ENCODE results near the gene CFHR3. TPM values are rescaled to one million over a fixed set of nuclear protein-coding genes. Genes with fewer than 3 reads are reported as not detected.
"Not testable (repeated sequence)": the region's sequence is repeated elsewhere in the genome, so short reads cannot be mapped to it uniquely, and the experiment has no call there.

The CFHR3 gene
- total RNA-seq, 1 experiment from 2014 or later: not detected

- H2AFZ ChIP-seq (ENCODE audit: low read depth, low read length, poor library complexity, severe bottlenecking); H3K4me3 ChIP-seq (replicated peaks in 1 of 2; ENCODE audit: low read depth in 1 of 2, low read length in 2 of 2); CTCF ChIA-PET; RAD21 ChIA-PET (ENCODE audit: low non-redundant PET in 1 of 2, low total read pairs in 2 of 2, uncharacterized antibody in 2 of 2, unreplicated experiment in 2 of 2); POLR2A ChIA-PET; H3K9me2 ChIP-seq (ENCODE audit: insufficient read depth); H3K4me1 ChIP-seq (ENCODE audit: control insufficient read depth in 1 of 2, insufficient read depth in 2 of 2, low read length in 2 of 2); BruUV-seq (replicated peaks); H3K27ac ChIP-seq (ENCODE audit: low read depth, low read length); ATAC-seq; H3K9ac ChIP-seq (ENCODE audit: low read length); H3K9me3 ChIP-seq (ENCODE audit: control insufficient read depth in 1 of 2, insufficient read depth in 1 of 2, low read depth in 1 of 2, low read length in 2 of 2); H3K36me3 ChIP-seq (ENCODE audit: control insufficient read depth in 1 of 2, insufficient read depth in 2 of 2, low read length in 2 of 2); H3K79me2 ChIP-seq (ENCODE audit: insufficient read depth, low read length); H3K4me2 ChIP-seq (ENCODE audit: low read length); H4K20me1 ChIP-seq (ENCODE audit: insufficient read depth); intact Hi-C loops (cut with micrococcal nuclease); DNase-seq (ENCODE audit: low read depth, low spot score); H3K27me3 ChIP-seq (ENCODE audit: insufficient read depth, low read length): not testable (repeated sequence)
Measured at GRCh38 chr1:196794103-196794502, 19.5 kb downstream of the CFHR3 start.

DNA sequence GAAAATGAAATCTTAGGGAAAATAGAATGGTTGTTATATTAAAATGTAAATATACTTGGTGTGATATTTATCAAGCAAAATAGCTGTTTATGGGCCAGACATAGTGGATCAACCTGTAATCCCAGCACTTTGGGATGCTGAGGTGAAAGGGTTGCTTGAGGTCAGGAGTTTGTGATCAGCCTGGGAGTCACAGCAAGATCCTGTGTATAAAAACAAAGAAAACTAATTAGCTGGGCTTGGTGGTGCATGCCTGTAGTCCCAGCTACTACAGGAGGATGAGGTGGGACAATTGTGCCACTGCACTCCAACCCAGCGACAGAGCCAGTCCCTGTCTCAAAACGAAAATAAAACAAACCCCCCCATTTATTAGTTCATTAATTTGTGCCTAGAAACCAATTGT is 23.3 kb downstream of the CFHR3 start:
- no peaks in the 10 kb centered on the region for H3K36me3 ChIP-seq (ENCODE audit: control insufficient read depth in 1 of 2, insufficient read depth in 2 of 2, low read length in 2 of 2)
- H3K27me3 ChIP-seq (ENCODE audit: insufficient read depth, low read length): no peaks in the 10 kb centered on the region
- ChIA-PET POLR2A (no interaction called here), RAD21 (ENCODE audit: low non-redundant PET in 1 of 2, low total read pairs in 2 of 2, uncharacterized antibody in 2 of 2, unreplicated experiment in 2 of 2) (no interaction called here), CTCF (no interaction called here)
- no peak overlapping the region for H3K4me3 ChIP-seq (replicated peaks in 1 of 2; ENCODE audit: low read depth in 1 of 2, low read length in 2 of 2)
- TF ChIP-seq TCF7L2 (IDR thresholded peaks at IDR 0.05; ENCODE audit: borderline replicate concordance, extremely low read depth, insufficient read depth, insufficient read length): no peak
- no peak for TF ChIP-seq ELF1 (IDR thresholded peaks at IDR 0.05; ENCODE audit: borderline replicate concordance, low read depth)
- no peak for TF ChIP-seq SRF (IDR thresholded peaks at IDR 0.05; ENCODE audit: low read depth)
- TF ChIP-seq, protein P1, sequence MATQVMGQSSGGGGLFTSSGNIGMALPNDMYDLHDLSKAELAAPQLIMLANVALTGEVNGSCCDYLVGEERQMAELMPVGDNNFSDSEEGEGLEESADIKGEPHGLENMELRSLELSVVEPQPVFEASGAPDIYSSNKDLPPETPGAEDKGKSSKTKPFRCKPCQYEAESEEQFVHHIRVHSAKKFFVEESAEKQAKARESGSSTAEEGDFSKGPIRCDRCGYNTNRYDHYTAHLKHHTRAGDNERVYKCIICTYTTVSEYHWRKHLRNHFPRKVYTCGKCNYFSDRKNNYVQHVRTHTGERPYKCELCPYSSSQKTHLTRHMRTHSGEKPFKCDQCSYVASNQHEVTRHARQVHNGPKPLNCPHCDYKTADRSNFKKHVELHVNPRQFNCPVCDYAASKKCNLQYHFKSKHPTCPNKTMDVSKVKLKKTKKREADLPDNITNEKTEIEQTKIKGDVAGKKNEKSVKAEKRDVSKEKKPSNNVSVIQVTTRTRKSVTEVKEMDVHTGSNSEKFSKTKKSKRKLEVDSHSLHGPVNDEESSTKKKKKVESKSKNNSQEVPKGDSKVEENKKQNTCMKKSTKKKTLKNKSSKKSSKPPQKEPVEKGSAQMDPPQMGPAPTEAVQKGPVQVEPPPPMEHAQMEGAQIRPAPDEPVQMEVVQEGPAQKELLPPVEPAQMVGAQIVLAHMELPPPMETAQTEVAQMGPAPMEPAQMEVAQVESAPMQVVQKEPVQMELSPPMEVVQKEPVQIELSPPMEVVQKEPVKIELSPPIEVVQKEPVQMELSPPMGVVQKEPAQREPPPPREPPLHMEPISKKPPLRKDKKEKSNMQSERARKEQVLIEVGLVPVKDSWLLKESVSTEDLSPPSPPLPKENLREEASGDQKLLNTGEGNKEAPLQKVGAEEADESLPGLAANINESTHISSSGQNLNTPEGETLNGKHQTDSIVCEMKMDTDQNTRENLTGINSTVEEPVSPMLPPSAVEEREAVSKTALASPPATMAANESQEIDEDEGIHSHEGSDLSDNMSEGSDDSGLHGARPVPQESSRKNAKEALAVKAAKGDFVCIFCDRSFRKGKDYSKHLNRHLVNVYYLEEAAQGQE (IDR thresholded peaks at IDR 0.05; ENCODE audit: low read depth): no peak
- no peak for TF ChIP-seq POLR2AphosphoS5 (IDR thresholded peaks at IDR 0.05; ENCODE audit: low read depth, low read length)
- no peak for TF ChIP-seq ZFX (IDR thresholded peaks at IDR 0.05)
- no peak for TF ChIP-seq EGR1 (IDR thresholded peaks at IDR 0.05; ENCODE audit: low read depth)
- no peak for TF ChIP-seq FOSL1 (IDR thresholded peaks at IDR 0.05; ENCODE audit: low read depth)
- TF ChIP-seq ZNF274 (IDR thresholded peaks at IDR 0.05; ENCODE audit: low read depth, low read length): no peak
- no peak for TF ChIP-seq MAX (IDR thresholded peaks at IDR 0.05)
- H3K9ac ChIP-seq (ENCODE audit: low read length): no peak overlapping the region
- H4K20me1 ChIP-seq (ENCODE audit: insufficient read depth): no peaks in the 10 kb centered on the region
- intact Hi-C loops (cut with micrococcal nuclease): no loop called here
- no TSS peak for BruUV-seq (replicated peaks)
- no peak for ATAC-seq
- no peaks in the 10 kb centered on the region for H3K4me1 ChIP-seq (ENCODE audit: control insufficient read depth in 1 of 2, insufficient read depth in 2 of 2, low read length in 2 of 2)
- no peak for DNase-seq (ENCODE audit: low read depth, low spot score)
- no peak overlapping the region for H2AFZ ChIP-seq (ENCODE audit: low read depth, low read length, poor library complexity, severe bottlenecking)
- H3K79me2 ChIP-seq (ENCODE audit: insufficient read depth, low read length): no peaks in the 10 kb centered on the region
- H3K4me2 ChIP-seq (ENCODE audit: low read length): no peak overlapping the region
- no peak overlapping the region for H3K27ac ChIP-seq (ENCODE audit: low read depth, low read length)
- no peaks in the 10 kb centered on the region for H3K9me2 ChIP-seq (ENCODE audit: insufficient read depth)
- H3K9me3 ChIP-seq (ENCODE audit: control insufficient read depth in 1 of 2, insufficient read depth in 1 of 2, low read depth in 1 of 2, low read length in 2 of 2): no peaks in the 10 kb centered on the region

- H3K4me1 ChIP-seq (ENCODE audit: control insufficient read depth in 1 of 2, insufficient read depth in 2 of 2, low read length in 2 of 2); H3K4me2 ChIP-seq (ENCODE audit: low read length); POLR2A ChIA-PET; H3K9me3 ChIP-seq (ENCODE audit: control insufficient read depth in 1 of 2, insufficient read depth in 1 of 2, low read depth in 1 of 2, low read length in 2 of 2); H3K36me3 ChIP-seq (ENCODE audit: control insufficient read depth in 1 of 2, insufficient read depth in 2 of 2, low read length in 2 of 2); intact Hi-C loops (cut with micrococcal nuclease); H3K4me3 ChIP-seq (replicated peaks in 1 of 2; ENCODE audit: low read depth in 1 of 2, low read length in 2 of 2); ATAC-seq; H3K79me2 ChIP-seq (ENCODE audit: insufficient read depth, low read length); DNase-seq (ENCODE audit: low read depth, low spot score); BruUV-seq (replicated peaks); RAD21 ChIA-PET (ENCODE audit: low non-redundant PET in 1 of 2, low total read pairs in 2 of 2, uncharacterized antibody in 2 of 2, unreplicated experiment in 2 of 2); H3K9ac ChIP-seq (ENCODE audit: low read length); CTCF ChIA-PET; H2AFZ ChIP-seq (ENCODE audit: low read depth, low read length, poor library complexity, severe bottlenecking); H3K27ac ChIP-seq (ENCODE audit: low read depth, low read length); H3K27me3 ChIP-seq (ENCODE audit: insufficient read depth, low read length); H3K9me2 ChIP-seq (ENCODE audit: insufficient read depth); H4K20me1 ChIP-seq (ENCODE audit: insufficient read depth): not testable (repeated sequence)
Measured at GRCh38 chr1:196801920-196802319, 27.3 kb downstream of the CFHR3 start.
